Measurements from ENCODE around the gene ZNF274. TPM values are rescaled to one million over a fixed set of nuclear protein-coding genes. Genes with fewer than 3 reads are reported as not detected.

Gene ZNF274
- total RNA-seq, 1 donor from 2014 or later = 27.2 TPM

GRCh38 chr19:58228585-58229254 is 45.9 kb downstream of the ZNF274 start, which contains the start of gene ZNF544:
Gene ZNF544 (plus strand): TSS chr19:58228914. CDS start chr19:58244024, 15,110 bp downstream.
- Mint-ChIP-seq H3K9me3 (peaks cover 17% of the 10 kb centered on the region), H3K27ac (peak within 1 kb of the TSS; percentile 93), H3K27me3 (no peaks in the 10 kb centered on the region), H3K36me3 (peaks cover 48% of the 10 kb centered on the region), H3K4me3 (peak within 1 kb of the TSS; percentile 96), H3K4me1 (ENCODE audit: unreplicated experiment) (peaks cover 8% of the 10 kb centered on the region)
- TF ChIP-seq CTCF (conservative IDR thresholded peaks at IDR 0.05) = peak; percentile 61
- DNase-seq (ENCODE audit: extremely low spot score, unreplicated experiment) = peak; percentile 84

- Mint-ChIP-seq H3K27ac (peak overlapping the region; percentile 18), H3K4me1 (ENCODE audit: unreplicated experiment) (peaks cover 8% of the 10 kb centered on the region)
These were observed 46.4 kb downstream of the ZNF274 start for GRCh38 chr19:58229255-58229639.

GRCh38 chr19:58237324-58237723 is 54.5 kb downstream of the ZNF274 start:
- Mint-ChIP-seq H3K9me3 (peaks cover 14% of the 10 kb centered on the region), H3K36me3 (peaks cover 79% of the 10 kb centered on the region), H3K4me3 (no peak overlapping the region), H3K4me1 (ENCODE audit: unreplicated experiment) (no peaks in the 10 kb centered on the region), H3K27me3 (no peaks in the 10 kb centered on the region), H3K27ac (no peak overlapping the region)
- TF ChIP-seq CTCF (conservative IDR thresholded peaks at IDR 0.05) = no peak
- DNase-seq (ENCODE audit: extremely low spot score, unreplicated experiment) = no peak

More at GRCh38 chr19:58229255-58229639, 46.4 kb downstream of the ZNF274 start:
- H3K36me3 Mint-ChIP-seq = peaks cover 53% of the 10 kb centered on the region
- TF ChIP-seq CTCF (conservative IDR thresholded peaks at IDR 0.05) = no peak
- peaks cover 23% of the 10 kb centered on the region for H3K9me3 Mint-ChIP-seq
- peak overlapping the region; percentile 96 for H3K4me3 Mint-ChIP-seq
- no peaks in the 10 kb centered on the region for H3K27me3 Mint-ChIP-seq
- DNase-seq (ENCODE audit: extremely low spot score, unreplicated experiment) = no peak

- no peaks in the 10 kb centered on the region for H3K27me3 Mint-ChIP-seq
- H3K4me1 Mint-ChIP-seq (ENCODE audit: unreplicated experiment) = no peaks in the 10 kb centered on the region
- TF ChIP-seq CTCF (conservative IDR thresholded peaks at IDR 0.05) = no peak
- H3K36me3 Mint-ChIP-seq = peaks cover 85% of the 10 kb centered on the region
- H3K9me3 Mint-ChIP-seq = peaks cover 10% of the 10 kb centered on the region
- H3K4me3 Mint-ChIP-seq = no peak overlapping the region
- no peak overlapping the region for H3K27ac Mint-ChIP-seq
- DNase-seq (ENCODE audit: extremely low spot score, unreplicated experiment) = no peak
These were observed 60.5 kb downstream of the ZNF274 start for GRCh38 chr19:58243351-58243750.

GRCh38 chr19:58248886-58249285 is 66.0 kb downstream of the ZNF274 start:
- no peak overlapping the region for H3K27ac Mint-ChIP-seq
- no peaks in the 10 kb centered on the region for H3K27me3 Mint-ChIP-seq
- TF ChIP-seq CTCF (conservative IDR thresholded peaks at IDR 0.05) = no peak
- no peak overlapping the region for H3K4me3 Mint-ChIP-seq
- peaks cover 81% of the 10 kb centered on the region for H3K36me3 Mint-ChIP-seq
- DNase-seq (ENCODE audit: extremely low spot score, unreplicated experiment) = no peak
- peaks cover 7% of the 10 kb centered on the region for H3K9me3 Mint-ChIP-seq
- H3K4me1 Mint-ChIP-seq (ENCODE audit: unreplicated experiment) = no peaks in the 10 kb centered on the region

All from type B pancreatic cell (in vitro differentiated cells).